Activated CD4-positive, CD25-positive, alpha-beta regulatory T cell treated with anti-CD3 and anti-CD28 coated beads, Interleukin-2, amount 50 U/mL, for 24 hours (primary cell): Measurements from ENCODE around the gene MTARC1.

Source experiments
- ATAC-seq, 2 donors: fragments of 150-1000 bp; cut with Tn5 transposase; one replicate each; pipeline ENCODE4 v1.10.0; 2021; ENCODE audit warnings: mild to moderate bottlenecking in 1 of 2, moderate library complexity in 1 of 2

Gene MTARC1

GRCh38 chr1:220770245-220770913 is 16.3 kb upstream of the MTARC1 start:
- ATAC-seq: no peak

DNA sequence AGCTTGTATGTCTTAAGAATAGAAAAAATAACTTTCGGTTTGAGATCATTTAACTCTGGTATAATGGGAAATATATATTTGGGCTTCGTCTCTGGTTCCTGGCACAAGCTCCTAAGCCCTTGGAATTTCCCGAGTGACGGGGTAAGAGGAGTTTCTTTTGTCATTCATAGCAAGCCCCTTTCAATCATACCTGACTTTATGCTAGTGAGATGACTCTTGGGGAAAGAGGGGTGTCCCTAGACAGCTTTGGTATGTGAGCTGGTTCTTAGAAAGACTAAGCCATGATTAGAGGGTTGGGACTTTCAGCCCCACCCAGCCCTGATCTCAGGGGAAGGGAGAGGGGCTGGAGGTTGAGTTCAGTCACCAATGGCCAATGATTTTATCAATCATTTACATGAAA is 13.9 kb upstream of the MTARC1 start:
- ATAC-seq: no peak

DNA sequence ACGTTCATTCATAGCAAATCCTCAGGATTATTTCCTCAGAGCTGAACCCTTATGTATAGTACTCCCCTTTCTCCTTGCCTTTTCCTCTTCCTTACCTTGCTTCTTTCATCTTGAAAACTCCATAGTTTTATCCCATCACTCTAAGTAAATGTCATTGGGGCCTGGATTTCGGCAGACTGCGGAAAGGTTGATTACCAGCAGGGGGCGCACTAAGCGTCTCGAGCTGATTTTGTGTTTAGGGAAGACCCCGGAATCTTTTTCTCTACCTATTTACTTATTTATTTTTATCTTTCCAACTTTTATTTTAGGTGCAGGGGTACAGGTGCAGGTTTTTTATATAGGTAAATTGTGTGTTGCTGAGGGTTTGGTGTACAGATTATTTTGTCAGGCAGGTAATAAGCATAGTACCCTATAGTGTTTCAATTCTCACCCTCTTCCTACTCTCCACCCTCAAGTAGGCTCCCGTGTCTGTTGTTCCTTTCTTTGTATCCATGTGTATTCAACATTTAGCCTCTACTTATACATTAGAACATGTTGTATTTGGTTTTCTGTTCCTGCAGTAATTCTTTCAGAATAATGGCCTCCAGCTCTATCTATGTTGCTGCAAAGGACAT is 11.4 kb upstream of the MTARC1 start:
- ATAC-seq: no peak

- ATAC-seq: no peak
Observed at GRCh38 chr1:220776254-220776653, 10.5 kb upstream of the MTARC1 start.

GRCh38 chr1:220776720-220777326 is 9.9 kb upstream of the MTARC1 start:
- peak; percentile 42 to 51 for ATAC-seq

DNA sequence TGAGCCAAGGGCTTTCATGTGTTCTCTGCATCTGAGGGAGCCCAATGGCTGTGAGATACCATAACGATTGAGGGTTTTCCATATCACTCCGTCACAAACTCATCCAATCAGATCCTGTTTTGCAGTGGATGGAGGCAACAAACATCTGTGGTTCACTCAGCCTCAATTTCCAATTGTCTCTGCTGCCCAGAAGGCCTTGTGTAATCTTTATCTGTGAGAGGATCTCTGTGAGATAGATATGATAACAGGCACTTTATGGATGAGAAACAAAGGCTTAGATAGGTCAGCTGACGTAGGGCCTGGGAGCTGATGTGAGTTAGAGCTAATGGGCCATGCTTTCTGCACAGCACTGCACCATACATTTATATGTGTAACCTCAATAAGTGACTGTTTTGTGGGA is 3.3 kb upstream of the MTARC1 start:
- ATAC-seq: no peak

DNA sequence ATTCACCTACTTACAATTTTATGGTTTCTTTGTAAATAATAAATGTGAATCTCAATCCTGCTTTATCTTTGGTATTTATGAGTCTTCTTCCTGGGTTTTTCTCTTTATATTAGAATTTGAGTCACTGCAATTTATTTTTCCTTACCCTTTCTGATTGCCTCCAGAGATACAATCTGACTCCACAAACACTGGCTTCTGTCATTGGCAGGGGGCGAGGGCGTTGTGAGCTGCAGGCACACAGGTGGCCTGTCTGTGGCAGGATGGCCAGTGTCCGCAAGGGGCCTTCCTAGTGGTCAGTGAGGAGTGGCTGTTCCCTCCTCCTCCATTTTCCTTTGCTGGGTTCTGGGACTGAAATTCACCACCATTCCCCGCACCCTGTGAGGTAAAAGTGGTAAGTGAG is 2.0 kb upstream of the MTARC1 start:
- no peak for ATAC-seq

- no peak for ATAC-seq
Observed at GRCh38 chr1:220785166-220786056, 1.3 kb upstream of the MTARC1 start.

- no peak for ATAC-seq
Observed at GRCh38 chr1:220786057-220786336, 716 bp upstream of the MTARC1 start.

DNA sequence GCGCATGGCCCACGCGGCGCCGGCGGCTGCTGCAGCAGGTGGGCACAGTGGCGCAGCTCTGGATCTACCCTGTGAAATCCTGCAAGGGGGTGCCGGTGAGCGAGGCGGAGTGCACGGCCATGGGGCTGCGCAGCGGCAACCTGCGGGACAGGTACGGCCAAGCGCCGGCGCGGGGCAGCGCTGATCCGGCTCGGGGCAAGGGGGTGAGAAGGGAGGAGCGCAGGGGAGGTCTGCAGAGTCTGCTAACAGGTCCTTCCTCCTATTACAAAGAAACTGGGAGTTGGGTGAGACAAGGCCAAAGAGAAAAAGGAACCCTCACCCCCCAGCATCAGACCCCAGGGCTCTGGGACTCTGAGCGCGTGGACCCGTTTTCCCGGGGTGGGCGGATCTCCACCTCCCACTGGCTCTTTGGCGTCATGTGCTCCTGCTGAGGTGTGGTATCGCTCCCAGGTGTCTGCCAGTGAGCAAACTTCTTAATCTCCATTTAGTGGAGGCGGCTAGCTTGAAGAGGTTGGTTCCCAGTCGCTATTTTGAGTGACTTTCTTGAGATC is 431 bp downstream of the MTARC1 start:
- no peak for ATAC-seq

DNA sequence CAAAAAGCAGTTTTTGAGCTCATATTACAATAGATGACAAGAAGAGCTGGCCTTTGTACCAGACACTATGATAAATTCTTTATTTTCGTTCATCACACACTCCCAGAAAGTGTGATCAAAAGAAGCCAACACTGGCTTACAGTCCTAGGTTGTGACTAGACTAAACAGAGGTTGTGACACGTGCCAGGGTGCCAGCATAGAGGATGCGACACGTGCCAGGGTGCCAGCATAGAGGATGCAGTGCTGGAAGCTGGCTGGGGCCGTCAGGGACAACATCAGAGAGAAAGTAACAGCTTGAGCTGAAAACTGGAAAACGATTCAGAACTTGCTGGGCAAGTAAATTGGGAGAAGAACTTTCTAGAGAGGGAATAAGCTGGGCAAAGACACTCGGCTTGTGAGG is 2.2 kb downstream of the MTARC1 start:
- no peak for ATAC-seq

GRCh38 chr1:220789532-220790147 is 2.9 kb downstream of the MTARC1 start:
- ATAC-seq: no peak

DNA sequence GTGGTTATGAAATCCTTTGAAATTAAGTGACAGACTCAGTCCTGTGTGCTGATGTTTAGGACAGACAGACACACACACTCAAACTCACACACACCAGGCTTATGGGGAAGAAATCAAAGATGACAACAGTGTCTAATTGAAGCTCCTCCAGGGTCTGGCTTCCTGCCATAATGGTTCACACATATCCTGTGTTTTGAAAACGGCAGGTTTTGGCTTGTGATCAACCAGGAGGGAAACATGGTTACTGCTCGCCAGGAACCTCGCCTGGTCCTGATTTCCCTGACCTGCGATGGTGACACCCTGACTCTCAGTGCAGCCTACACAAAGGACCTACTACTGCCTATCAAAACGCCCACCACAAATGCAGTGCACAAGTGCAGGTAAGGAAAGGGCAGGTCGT is 4.6 kb downstream of the MTARC1 start:
- ATAC-seq: no peak

DNA sequence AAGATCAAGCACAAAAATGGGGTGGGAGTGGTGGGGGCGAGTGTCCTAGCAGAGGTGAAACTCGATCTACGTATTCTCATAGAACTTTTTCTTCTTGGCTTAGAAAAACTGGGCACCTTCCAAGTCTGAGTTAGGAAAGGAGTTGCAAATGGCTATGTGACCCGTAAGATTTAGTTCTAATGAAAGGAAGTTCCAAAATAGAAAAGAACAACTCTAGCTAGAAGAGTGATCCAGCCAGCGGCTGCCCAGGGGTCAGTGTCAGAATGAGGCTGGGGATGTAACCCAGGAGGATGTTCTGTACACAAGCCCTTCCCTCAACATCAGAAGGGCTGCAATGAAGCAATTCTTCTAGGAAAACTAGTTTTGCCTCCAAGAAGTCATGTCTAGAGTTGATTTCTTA is 5.2 kb downstream of the MTARC1 start:
- no peak for ATAC-seq

DNA sequence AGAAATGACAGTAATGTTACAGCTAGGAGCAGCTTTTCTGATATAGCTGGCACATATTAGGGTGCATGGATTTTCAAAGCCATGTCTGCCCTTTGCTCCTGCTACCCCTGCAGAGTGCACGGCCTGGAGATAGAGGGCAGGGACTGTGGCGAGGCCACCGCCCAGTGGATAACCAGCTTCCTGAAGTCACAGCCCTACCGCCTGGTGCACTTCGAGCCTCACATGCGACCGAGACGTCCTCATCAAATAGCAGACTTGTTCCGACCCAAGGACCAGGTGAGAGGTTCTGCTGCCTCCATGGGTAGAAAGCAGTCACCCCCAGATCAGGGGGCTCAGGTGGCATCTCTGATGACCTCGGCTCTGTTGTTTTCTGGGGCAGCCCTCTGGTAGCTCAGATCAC is 9.8 kb downstream of the MTARC1 start:
- no peak for ATAC-seq

- ATAC-seq: no peak
Observed at GRCh38 chr1:220797044-220797443, 10.3 kb downstream of the MTARC1 start.

GRCh38 chr1:220797553-220797952 is 10.8 kb downstream of the MTARC1 start:
- no peak for ATAC-seq

- no peak for ATAC-seq
Observed at GRCh38 chr1:220798338-220798737, 11.6 kb downstream of the MTARC1 start.

GRCh38 chr1:220800262-220800661 is 13.5 kb downstream of the MTARC1 start:
- ATAC-seq: no peak

DNA sequence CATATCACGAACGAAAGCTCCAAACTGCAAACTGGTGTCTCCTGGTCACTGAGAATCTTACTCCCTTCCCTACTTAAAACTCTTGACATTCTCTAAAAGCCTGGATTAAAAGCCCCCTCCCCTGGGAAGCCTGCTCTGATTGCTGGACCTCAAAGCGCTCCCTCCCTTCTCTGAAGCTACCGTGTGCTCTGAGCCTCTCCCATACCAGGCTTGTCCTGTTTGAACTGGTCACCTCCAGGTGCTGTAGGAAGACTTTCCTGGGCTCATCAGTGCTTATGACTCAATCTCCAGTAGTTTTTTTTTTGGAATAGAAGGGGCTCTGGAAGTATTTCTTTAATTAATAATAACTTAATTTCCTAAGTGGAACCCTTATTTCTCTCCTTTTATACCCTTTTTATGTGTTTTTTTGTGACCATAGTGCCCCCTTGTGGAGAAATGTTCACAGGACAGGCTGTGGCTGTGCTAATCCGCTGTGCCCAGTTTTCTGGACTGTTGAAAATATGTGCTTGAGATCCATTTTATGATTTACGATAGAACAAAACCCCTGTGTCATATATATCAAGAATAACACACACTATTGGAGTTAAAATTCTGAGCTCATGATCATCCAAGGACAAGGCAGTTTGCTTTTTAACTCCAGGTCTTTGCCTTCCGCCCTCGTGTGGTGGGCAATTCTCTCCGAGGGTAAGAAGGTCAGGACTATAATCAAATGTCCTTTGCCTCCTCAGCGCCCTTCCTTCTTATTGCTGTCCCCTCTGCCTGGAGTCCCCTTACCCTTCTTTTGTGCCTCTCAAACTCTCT is 16.9 kb downstream of the MTARC1 start:
- no peak for ATAC-seq

DNA sequence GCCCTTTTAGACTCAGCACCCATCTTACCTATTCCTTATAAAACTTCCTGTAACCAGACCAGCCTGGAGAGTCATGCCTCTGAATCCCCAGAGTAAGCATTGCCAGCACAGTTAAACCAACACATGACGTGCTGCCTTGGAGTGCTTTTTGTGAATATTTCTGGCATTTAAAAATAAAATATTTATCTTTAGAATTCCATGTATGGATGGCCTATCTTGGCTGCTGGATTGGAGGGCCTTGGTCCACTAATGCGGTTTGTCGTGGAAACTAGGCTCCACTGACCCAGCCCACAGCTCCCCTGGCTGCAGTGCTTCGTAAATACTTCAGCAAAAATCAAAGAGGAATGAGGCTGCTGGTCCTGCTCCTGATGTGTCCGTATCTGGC is 17.5 kb downstream of the MTARC1 start:
- no peak for ATAC-seq

DNA sequence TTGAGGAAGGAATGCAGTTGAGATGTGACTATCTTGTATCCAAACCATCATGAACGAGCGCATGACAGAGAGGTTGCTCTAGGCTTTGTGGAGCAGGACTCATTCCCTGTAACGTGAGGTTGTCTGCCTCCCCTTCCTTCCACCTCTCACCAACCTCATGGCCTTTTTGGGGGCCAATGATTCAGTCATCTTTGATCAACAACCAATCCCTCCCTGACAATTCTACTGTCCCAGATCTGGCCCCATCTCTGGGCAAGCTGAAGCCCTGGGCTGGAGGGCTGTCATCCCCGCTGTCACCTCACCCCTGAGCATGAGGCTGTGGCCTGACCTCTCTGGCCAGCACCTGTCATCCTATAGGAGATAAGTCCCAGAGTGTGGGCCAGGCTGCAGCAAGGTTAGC is 19.7 kb downstream of the MTARC1 start:
- no peak for ATAC-seq
